Measurements from ENCODE around the gene UNC5C. TPM values are rescaled to one million over a fixed set of nuclear protein-coding genes. Genes with fewer than 3 reads are reported as not detected.

UNC5C gene
- polyA plus RNA-seq, 1 donor (not counting 4 experiments of a cell fraction or from before 2014, with no cell fraction given) = not detected

- Histone ChIP-seq H3K4me3 (ENCODE audit: control insufficient read depth in 2 of 3, extremely low read depth in 1 of 3, insufficient read depth in 2 of 3, low read depth in 1 of 3, low read length in 3 of 3) (no peak overlapping the region), H4K20me1 (ENCODE audit: control insufficient read depth, extremely low read depth, insufficient read depth, low read length) (no peaks in the 10 kb centered on the region), H3K36me3 (ENCODE audit: control insufficient read depth in 2 of 2, extremely low read depth in 1 of 2, insufficient read depth in 2 of 2, low read length in 2 of 2) (no peaks in the 10 kb centered on the region), H2AFZ (ENCODE audit: control insufficient read depth, low read length) (no peak overlapping the region), H3K9ac (ENCODE audit: control insufficient read depth, extremely low read depth, insufficient read depth, low read length) (no peak overlapping the region), H3K9me3 (ENCODE audit: control insufficient read depth, low read depth, low read length) (no peaks in the 10 kb centered on the region), H3K79me2 (ENCODE audit: control insufficient read depth, insufficient read depth, low read length) (no peaks in the 10 kb centered on the region), H3K9me1 (ENCODE audit: control insufficient read depth, extremely low read depth, insufficient read depth, low read length) (no peaks in the 10 kb centered on the region), H3K4me2 (ENCODE audit: control insufficient read depth, extremely low read depth, insufficient read depth, low read depth, low read length) (no peak overlapping the region), H3K27ac (ENCODE audit: control insufficient read depth, insufficient read depth, low read length) (no peak overlapping the region), H3K27me3 (ENCODE audit: control insufficient read depth, extremely low read depth, insufficient read depth, low read length) (no peaks in the 10 kb centered on the region), H3K4me1 (ENCODE audit: control insufficient read depth, extremely low read depth, insufficient read depth, low read length) (peaks cover 7% of the 10 kb centered on the region)
- FAIRE-seq = no peak
- TF ChIP-seq EZH2 (IDR thresholded peaks at IDR 0.05; ENCODE audit: low read length) (no peak), CTCF (optimal IDR thresholded peaks at IDR 0.05 in 1 of 3, IDR thresholded peaks at IDR 0.05 in 1 of 3, conservative IDR thresholded peaks at IDR 0.05 in 1 of 3; ENCODE audit: extremely low read depth in 1 of 3, insufficient read depth in 2 of 3, low read length in 3 of 3) (no peak)
- no peak for DNase-seq (ENCODE audit: low read depth, low spot score)
- dilution Hi-C loops (cut with MboI; ENCODE audit: extremely low pct_ligation_motif_present, low sequenced_read_pairs) = no loop called here
Observed at GRCh38 chr4:95505151-95505550, 43.6 kb downstream of the UNC5C start.

GRCh38 chr4:95504501-95504900 lies 44.3 kb downstream of the UNC5C start:
- no peak for FAIRE-seq
- Histone ChIP-seq H3K9me1 (ENCODE audit: control insufficient read depth, extremely low read depth, insufficient read depth, low read length) (no peaks in the 10 kb centered on the region), H3K9ac (ENCODE audit: control insufficient read depth, extremely low read depth, insufficient read depth, low read length) (no peak overlapping the region), H3K36me3 (ENCODE audit: control insufficient read depth in 2 of 2, extremely low read depth in 1 of 2, insufficient read depth in 2 of 2, low read length in 2 of 2) (no peaks in the 10 kb centered on the region), H2AFZ (ENCODE audit: control insufficient read depth, low read length) (no peak overlapping the region), H3K9me3 (ENCODE audit: control insufficient read depth, low read depth, low read length) (no peaks in the 10 kb centered on the region), H3K4me3 (ENCODE audit: control insufficient read depth in 2 of 3, extremely low read depth in 1 of 3, insufficient read depth in 2 of 3, low read depth in 1 of 3, low read length in 3 of 3) (no peak overlapping the region), H3K4me1 (ENCODE audit: control insufficient read depth, extremely low read depth, insufficient read depth, low read length) (peaks cover 7% of the 10 kb centered on the region), H4K20me1 (ENCODE audit: control insufficient read depth, extremely low read depth, insufficient read depth, low read length) (no peaks in the 10 kb centered on the region), H3K79me2 (ENCODE audit: control insufficient read depth, insufficient read depth, low read length) (no peaks in the 10 kb centered on the region), H3K27me3 (ENCODE audit: control insufficient read depth, extremely low read depth, insufficient read depth, low read length) (no peaks in the 10 kb centered on the region), H3K4me2 (ENCODE audit: control insufficient read depth, extremely low read depth, insufficient read depth, low read depth, low read length) (no peak overlapping the region), H3K27ac (ENCODE audit: control insufficient read depth, insufficient read depth, low read length) (no peak overlapping the region)
- TF ChIP-seq CTCF (optimal IDR thresholded peaks at IDR 0.05 in 1 of 3, IDR thresholded peaks at IDR 0.05 in 1 of 3, conservative IDR thresholded peaks at IDR 0.05 in 1 of 3; ENCODE audit: extremely low read depth in 1 of 3, insufficient read depth in 2 of 3, low read length in 3 of 3) = no peak
- no peak for TF ChIP-seq EZH2 (IDR thresholded peaks at IDR 0.05; ENCODE audit: low read length)
- DNase-seq (ENCODE audit: low read depth, low spot score) = no peak
- dilution Hi-C loops (cut with MboI; ENCODE audit: extremely low pct_ligation_motif_present, low sequenced_read_pairs) = no loop called here

Data from keratinocyte (primary cell).